ENCODE measurements around the gene ELP5. TPM values are rescaled to one million over a fixed set of nuclear protein-coding genes. Genes with fewer than 3 reads are reported as not detected.

ELP5 gene
- total and polyA plus RNA-seq, 2 donors (not counting 3 experiments of a cell fraction or from before 2014, with no cell fraction given): 44.4 to 54.7 TPM

DNA sequence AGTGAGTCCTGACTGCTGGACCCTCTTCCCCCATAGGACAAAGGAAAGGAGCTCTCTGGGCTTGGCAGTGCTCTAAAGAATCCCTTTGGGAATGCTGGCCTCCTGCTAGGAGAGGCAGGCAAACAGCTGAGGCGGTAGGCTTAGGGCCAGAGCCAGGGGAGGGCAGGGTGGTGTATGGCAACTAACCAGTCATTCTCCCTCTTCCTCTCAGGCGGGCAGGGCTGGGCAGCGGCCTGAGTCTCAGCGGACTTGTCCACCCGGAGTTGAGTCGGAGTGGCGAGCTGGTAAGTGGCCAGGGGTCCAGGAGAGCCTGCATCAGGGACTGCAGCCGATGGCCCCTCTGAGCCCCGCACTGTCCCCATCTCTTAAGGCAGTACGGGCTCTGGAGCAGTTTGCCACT, 27.9 kb upstream of the ELP5 start:
- H3K4me1 ChIP-seq (ENCODE audit: control insufficient read depth, extremely low read depth, insufficient read depth, low read length): peaks cover 11% of the 10 kb centered on the region
- intact Hi-C loops (cut with micrococcal nuclease): no loop called here
- peaks cover 2% of the 10 kb centered on the region for H3K79me2 ChIP-seq (ENCODE audit: control insufficient read depth, insufficient read depth, low read length)
- no peak overlapping the region for H3K27ac ChIP-seq (ENCODE audit: insufficient read depth, low read depth, low read length)
- no peak overlapping the region for H3K4me2 ChIP-seq (ENCODE audit: insufficient read depth, low read length)
- no peak overlapping the region for H3K4me3 ChIP-seq (replicated peaks in 1 of 3; ENCODE audit: insufficient read depth in 1 of 3, low read depth in 1 of 3, low read length in 3 of 3)
- H3K9ac ChIP-seq (replicated peaks; ENCODE audit: extremely low read depth, insufficient read depth, low read length): no peak overlapping the region
- H3K27me3 ChIP-seq (ENCODE audit: control insufficient read depth in 2 of 2, insufficient read depth in 2 of 2, low read length in 2 of 2): no peaks in the 10 kb centered on the region
- no TSS peak for BruUV-seq (replicated peaks)
- dilution Hi-C loops (cut with MboI; ENCODE audit: extremely low pct_ligation_motif_present, low sequenced_read_pairs): no loop called here
- H3K36me3 ChIP-seq (ENCODE audit: control insufficient read depth in 2 of 2, extremely low read depth in 1 of 2, insufficient read depth in 2 of 2, low read length in 2 of 2): peaks cover 24 to 44% of the 10 kb centered on the region in 2 experiments
- H3K9me1 ChIP-seq (replicated peaks; ENCODE audit: control insufficient read depth, extremely low read depth, insufficient read depth, low read length): no peaks in the 10 kb centered on the region
- no peaks in the 10 kb centered on the region for H3K9me3 ChIP-seq (replicated peaks; ENCODE audit: control insufficient read depth, insufficient read depth, low read length)
- no peak overlapping the region for H2AFZ ChIP-seq (ENCODE audit: low read depth, low read length)
- ChIA-PET CTCF (interaction anchor here (1.4 to 2.0 kb wide), 3 partner anchors 15 to 178 kb away, joined by 3 to 9 read pairs (median 4); partner anchors contain the start of gene PHF23), POLR2A (no interaction called here)
- DNase-seq (ENCODE audit: low read depth, low spot score): no peak
- FAIRE-seq: no peak
- H4K20me1 ChIP-seq (replicated peaks; ENCODE audit: control insufficient read depth, extremely low read depth, insufficient read depth, low read length): no peaks in the 10 kb centered on the region
- TF ChIP-seq EZH2 (IDR thresholded peaks at IDR 0.05; ENCODE audit: borderline replicate concordance, low read depth, low read length, severe bottlenecking): no peak
- no peak for TF ChIP-seq FOS (IDR thresholded peaks at IDR 0.05; ENCODE audit: borderline replicate concordance, insufficient read depth, low read length)
- TF ChIP-seq, protein P1, sequence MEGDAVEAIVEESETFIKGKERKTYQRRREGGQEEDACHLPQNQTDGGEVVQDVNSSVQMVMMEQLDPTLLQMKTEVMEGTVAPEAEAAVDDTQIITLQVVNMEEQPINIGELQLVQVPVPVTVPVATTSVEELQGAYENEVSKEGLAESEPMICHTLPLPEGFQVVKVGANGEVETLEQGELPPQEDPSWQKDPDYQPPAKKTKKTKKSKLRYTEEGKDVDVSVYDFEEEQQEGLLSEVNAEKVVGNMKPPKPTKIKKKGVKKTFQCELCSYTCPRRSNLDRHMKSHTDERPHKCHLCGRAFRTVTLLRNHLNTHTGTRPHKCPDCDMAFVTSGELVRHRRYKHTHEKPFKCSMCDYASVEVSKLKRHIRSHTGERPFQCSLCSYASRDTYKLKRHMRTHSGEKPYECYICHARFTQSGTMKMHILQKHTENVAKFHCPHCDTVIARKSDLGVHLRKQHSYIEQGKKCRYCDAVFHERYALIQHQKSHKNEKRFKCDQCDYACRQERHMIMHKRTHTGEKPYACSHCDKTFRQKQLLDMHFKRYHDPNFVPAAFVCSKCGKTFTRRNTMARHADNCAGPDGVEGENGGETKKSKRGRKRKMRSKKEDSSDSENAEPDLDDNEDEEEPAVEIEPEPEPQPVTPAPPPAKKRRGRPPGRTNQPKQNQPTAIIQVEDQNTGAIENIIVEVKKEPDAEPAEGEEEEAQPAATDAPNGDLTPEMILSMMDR (IDR thresholded peaks at IDR 0.05; ENCODE audit: extremely low read depth in 1 of 2, insufficient read depth in 1 of 2, low read depth in 1 of 2, low read length in 2 of 2): no peak
- TF ChIP-seq POLR2A (IDR thresholded peaks at IDR 0.05; ENCODE audit: low read depth, low read length): no peak
- no peak for TF ChIP-seq POLR2AphosphoS5 (IDR thresholded peaks at IDR 0.05; ENCODE audit: insufficient read depth, low read depth, low read length)
- no peak for TF ChIP-seq GATA2 (IDR thresholded peaks at IDR 0.05; ENCODE audit: insufficient read depth, insufficient read length, low read depth, low read length)
- TF ChIP-seq MAX (IDR thresholded peaks at IDR 0.05; ENCODE audit: insufficient read depth, insufficient read length): no peak
- no peak for TF ChIP-seq JUN (IDR thresholded peaks at IDR 0.05; ENCODE audit: borderline replicate concordance, insufficient read depth, insufficient read length, low read depth)
- TF ChIP-seq MYC (IDR thresholded peaks at IDR 0.05; ENCODE audit: low read depth, low read length): no peak
